ENCODE results near the gene FAM117A.

FAM117A gene

DNA sequence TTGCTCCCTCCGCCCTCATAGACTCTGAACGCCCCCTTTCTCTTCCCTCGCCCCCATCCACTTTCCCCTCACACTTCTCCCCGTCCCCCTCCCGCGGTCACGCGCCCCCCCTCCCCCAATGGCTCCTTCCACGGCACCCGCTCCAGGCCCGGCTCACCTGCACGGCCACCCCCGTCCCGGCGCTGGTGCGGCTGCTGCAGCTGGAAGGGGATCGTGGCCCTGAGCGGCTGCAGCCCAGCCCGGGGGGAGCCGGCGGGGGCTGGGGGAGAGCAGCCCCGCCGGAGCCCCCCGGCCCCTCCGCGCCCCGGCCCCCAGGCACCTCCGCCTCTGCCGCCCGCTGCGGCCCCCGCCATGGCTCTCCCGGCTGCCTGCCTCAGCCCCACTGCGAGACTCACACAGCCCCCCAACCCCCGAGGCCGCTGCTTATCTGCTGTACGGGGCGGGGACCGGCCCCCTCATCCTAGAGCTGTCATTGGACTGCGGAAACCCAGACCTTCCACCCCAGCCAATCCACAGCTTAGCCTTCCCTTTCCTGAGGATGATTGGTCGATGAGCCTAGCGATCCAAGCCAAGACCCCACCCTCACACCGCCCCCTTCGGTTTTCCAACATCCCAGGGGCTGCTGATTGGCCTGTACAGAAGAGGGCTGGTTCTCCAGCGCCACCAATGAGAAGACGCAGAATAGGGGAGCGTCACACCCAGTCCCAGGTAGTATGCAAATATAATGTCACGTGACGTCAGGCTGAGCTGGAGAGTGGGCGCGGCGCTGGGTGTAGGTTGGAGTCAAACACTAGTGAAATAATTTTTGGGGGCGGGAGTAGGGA, at the start of gene FAM117A (continued):
- TF ChIP-seq, protein P1, sequence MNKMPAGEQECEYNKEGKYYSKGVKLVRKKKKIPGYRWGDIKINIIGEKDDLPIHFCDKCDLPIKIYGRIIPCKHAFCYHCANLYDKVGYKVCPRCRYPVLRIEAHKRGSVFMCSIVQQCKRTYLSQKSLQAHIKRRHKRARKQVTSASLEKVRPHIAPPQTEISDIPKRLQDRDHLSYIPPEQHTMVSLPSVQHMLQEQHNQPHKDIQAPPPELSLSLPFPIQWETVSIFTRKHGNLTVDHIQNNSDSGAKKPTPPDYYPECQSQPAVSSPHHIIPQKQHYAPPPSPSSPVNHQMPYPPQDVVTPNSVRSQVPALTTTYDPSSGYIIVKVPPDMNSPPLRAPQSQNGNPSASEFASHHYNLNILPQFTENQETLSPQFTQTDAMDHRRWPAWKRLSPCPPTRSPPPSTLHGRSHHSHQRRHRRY (tag by site-specific recombination; IDR thresholded peaks at IDR 0.05) = no peak
- TF ChIP-seq, protein P2, sequence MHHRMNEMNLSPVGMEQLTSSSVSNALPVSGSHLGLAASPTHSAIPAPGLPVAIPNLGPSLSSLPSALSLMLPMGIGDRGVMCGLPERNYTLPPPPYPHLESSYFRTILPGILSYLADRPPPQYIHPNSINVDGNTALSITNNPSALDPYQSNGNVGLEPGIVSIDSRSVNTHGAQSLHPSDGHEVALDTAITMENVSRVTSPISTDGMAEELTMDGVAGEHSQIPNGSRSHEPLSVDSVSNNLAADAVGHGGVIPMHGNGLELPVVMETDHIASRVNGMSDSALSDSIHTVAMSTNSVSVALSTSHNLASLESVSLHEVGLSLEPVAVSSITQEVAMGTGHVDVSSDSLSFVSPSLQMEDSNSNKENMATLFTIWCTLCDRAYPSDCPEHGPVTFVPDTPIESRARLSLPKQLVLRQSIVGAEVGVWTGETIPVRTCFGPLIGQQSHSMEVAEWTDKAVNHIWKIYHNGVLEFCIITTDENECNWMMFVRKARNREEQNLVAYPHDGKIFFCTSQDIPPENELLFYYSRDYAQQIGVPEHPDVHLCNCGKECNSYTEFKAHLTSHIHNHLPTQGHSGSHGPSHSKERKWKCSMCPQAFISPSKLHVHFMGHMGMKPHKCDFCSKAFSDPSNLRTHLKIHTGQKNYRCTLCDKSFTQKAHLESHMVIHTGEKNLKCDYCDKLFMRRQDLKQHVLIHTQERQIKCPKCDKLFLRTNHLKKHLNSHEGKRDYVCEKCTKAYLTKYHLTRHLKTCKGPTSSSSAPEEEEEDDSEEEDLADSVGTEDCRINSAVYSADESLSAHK (tag by site-specific recombination; IDR thresholded peaks at IDR 0.05) = no peak
- TF ChIP-seq, protein P3, sequence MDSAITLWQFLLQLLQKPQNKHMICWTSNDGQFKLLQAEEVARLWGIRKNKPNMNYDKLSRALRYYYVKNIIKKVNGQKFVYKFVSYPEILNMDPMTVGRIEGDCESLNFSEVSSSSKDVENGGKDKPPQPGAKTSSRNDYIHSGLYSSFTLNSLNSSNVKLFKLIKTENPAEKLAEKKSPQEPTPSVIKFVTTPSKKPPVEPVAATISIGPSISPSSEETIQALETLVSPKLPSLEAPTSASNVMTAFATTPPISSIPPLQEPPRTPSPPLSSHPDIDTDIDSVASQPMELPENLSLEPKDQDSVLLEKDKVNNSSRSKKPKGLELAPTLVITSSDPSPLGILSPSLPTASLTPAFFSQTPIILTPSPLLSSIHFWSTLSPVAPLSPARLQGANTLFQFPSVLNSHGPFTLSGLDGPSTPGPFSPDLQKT (IDR thresholded peaks at IDR 0.05; ENCODE audit: borderline replicate concordance, low read depth, low read length) = no peak
- no peak for TF ChIP-seq ZBTB20 (tag by site-specific recombination; IDR thresholded peaks at IDR 0.05)
- no peak for TF ChIP-seq TCF7L2 (IDR thresholded peaks at IDR 0.05; ENCODE audit: borderline replicate concordance, low read depth, low read length)
- TF ChIP-seq SETDB1 (IDR thresholded peaks at IDR 0.05; ENCODE audit: insufficient read length, low read length) = no peak

DNA sequence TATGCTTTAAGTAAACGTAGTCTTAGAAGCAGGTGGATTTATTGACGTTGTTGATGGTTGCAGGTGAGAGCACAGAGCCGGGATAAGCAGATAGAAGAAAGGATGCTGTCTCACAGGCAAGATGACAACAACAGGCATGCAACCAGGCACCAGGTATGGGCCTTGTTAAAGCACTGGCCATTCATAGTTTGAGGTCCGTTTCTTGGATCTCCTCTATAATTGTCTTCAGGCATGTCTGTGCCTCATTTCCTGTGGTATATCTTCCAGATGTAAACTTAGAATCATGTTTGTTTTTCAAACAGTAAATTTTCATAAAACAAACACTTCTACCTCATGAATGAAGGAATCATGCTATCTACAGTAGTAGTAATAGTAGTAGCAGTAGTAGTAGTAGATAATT, 45.1 kb upstream of the FAM117A start:
- POLR2A ChIA-PET = no interaction called here
- TF ChIP-seq ZNF157 (tag by site-specific recombination; IDR thresholded peaks at IDR 0.05) = no peak
- no peak for TF ChIP-seq YY1 (tag by site-specific recombination; IDR thresholded peaks at IDR 0.05)
- no peak for TF ChIP-seq GLI4 (tag by site-specific recombination; IDR thresholded peaks at IDR 0.05)
- TF ChIP-seq, protein P4, sequence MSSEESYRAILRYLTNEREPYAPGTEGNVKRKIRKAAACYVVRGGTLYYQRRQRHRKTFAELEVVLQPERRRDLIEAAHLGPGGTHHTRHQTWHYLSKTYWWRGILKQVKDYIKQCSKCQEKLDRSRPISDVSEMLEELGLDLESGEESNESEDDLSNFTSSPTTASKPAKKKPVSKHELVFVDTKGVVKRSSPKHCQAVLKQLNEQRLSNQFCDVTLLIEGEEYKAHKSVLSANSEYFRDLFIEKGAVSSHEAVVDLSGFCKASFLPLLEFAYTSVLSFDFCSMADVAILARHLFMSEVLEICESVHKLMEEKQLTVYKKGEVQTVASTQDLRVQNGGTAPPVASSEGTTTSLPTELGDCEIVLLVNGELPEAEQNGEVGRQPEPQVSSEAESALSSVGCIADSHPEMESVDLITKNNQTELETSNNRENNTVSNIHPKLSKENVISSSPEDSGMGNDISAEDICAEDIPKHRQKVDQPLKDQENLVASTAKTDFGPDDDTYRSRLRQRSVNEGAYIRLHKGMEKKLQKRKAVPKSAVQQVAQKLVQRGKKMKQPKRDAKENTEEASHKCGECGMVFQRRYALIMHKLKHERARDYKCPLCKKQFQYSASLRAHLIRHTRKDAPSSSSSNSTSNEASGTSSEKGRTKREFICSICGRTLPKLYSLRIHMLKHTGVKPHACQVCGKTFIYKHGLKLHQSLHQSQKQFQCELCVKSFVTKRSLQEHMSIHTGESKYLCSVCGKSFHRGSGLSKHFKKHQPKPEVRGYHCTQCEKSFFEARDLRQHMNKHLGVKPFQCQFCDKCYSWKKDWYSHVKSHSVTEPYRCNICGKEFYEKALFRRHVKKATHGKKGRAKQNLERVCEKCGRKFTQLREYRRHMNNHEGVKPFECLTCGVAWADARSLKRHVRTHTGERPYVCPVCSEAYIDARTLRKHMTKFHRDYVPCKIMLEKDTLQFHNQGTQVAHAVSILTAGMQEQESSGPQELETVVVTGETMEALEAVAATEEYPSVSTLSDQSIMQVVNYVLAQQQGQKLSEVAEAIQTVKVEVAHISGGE (tag by site-specific recombination; conservative IDR thresholded peaks at IDR 0.05; ENCODE audit: low read depth) = no peak
- TF ChIP-seq SP2 (tag by site-specific recombination; IDR thresholded peaks at IDR 0.05) = no peak
- TF ChIP-seq ZNF223 (tag by site-specific recombination; IDR thresholded peaks at IDR 0.05) = no peak
- TF ChIP-seq ZNF549 (tag by site-specific recombination; IDR thresholded peaks at IDR 0.05) = no peak
- no peak for TF ChIP-seq ZNF112 (tag by site-specific recombination; IDR thresholded peaks at IDR 0.05)
- no peak for TF ChIP-seq HOXA7 (CRISPR knock-in tag; IDR thresholded peaks at IDR 0.05; ENCODE audit: borderline replicate concordance)
- no peak for TF ChIP-seq ZNF521 (tag by site-specific recombination; IDR thresholded peaks at IDR 0.05)
- TF ChIP-seq, protein P5, sequence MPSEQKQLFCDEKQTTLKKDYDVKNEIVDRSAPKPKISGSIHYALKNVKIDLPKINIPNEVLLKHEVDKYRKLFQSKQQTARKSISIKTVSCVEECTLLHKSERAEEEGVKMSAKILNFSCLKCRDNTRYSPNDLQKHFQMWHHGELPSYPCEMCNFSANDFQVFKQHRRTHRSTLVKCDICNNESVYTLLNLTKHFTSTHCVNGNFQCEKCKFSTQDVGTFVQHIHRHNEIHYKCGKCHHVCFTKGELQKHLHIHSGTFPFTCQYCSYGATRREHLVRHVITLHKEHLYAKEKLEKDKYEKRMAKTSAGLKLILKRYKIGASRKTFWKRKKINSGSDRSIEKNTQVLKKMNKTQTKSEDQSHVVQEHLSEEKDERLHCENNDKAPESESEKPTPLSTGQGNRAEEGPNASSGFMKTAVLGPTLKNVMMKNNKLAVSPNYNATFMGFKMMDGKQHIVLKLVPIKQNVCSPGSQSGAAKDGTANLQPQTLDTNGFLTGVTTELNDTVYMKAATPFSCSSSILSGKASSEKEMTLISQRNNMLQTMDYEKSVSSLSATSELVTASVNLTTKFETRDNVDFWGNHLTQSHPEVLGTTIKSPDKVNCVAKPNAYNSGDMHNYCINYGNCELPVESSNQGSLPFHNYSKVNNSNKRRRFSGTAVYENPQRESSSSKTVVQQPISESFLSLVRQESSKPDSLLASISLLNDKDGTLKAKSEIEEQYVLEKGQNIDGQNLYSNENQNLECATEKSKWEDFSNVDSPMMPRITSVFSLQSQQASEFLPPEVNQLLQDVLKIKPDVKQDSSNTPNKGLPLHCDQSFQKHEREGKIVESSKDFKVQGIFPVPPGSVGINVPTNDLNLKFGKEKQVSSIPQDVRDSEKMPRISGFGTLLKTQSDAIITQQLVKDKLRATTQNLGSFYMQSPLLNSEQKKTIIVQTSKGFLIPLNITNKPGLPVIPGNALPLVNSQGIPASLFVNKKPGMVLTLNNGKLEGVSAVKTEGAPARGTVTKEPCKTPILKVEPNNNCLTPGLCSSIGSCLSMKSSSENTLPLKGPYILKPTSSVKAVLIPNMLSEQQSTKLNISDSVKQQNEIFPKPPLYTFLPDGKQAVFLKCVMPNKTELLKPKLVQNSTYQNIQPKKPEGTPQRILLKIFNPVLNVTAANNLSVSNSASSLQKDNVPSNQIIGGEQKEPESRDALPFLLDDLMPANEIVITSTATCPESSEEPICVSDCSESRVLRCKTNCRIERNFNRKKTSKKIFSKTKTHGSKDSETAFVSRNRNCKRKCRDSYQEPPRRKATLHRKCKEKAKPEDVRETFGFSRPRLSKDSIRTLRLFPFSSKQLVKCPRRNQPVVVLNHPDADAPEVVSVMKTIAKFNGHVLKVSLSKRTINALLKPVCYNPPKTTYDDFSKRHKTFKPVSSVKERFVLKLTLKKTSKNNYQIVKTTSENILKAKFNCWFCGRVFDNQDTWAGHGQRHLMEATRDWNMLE (tag by site-specific recombination; conservative IDR thresholded peaks at IDR 0.05; ENCODE audit: low read depth) = no peak
- no peak for TF ChIP-seq RBAK (tag by site-specific recombination; IDR thresholded peaks at IDR 0.05)
- CTCF ChIA-PET = interaction anchor here (1.1 kb wide), 1 partner anchor 252 kb away, joined by 3 read pairs; no protein-coding TSS in a partner anchor

More for the DNA sequence above, 45.1 kb upstream of the FAM117A start:
- no peak overlapping the region for H3K4me3 ChIP-seq (ENCODE audit: low read depth, low read length)
- peaks cover 83 to 100% of the 10 kb centered on the region in 2 experiments for H3K36me3 ChIP-seq (ENCODE audit: control insufficient read depth in 2 of 2, insufficient read depth in 1 of 2, low read length in 2 of 2)
- H3K9me3 ChIP-seq (ENCODE audit: control insufficient read depth, insufficient read depth, low read depth, low read length) = no peaks in the 10 kb centered on the region
- H3K4me1 ChIP-seq (ENCODE audit: control insufficient read depth, insufficient read depth, low read length) = no peaks in the 10 kb centered on the region
- no peak overlapping the region for H3K27ac ChIP-seq (ENCODE audit: extremely low read depth, low read depth, low read length)
